Heart left ventricle (tissue), 13 donors: ENCODE measurements around the gene TM4SF20.

Experiments used
- CTCF ChIP-seq, 12 donors: fragments of 200-600 bp; sonication (generic) in 4 of 12; IDR thresholded peaks; one replicate each; pipeline versions ENCODE4 v1.5.0 to v1.8.0; 2018 to 2022; ENCODE audit warnings: antibody characterized with exemption in 12 of 12, mild to moderate bottlenecking in 5 of 12
- POLR2A ChIP-seq, 2 donors: fragments of 450-650 bp; IDR thresholded peaks; one replicate each; pipeline ENCODE4 v1.6.1; 2017; ENCODE audit warnings: antibody characterized with exemption in 2 of 2, mild to moderate bottlenecking in 2 of 2, moderate library complexity in 2 of 2
- donor health status: ischemic (EF 13 %, LVEDD 7.1; RV severe dilation, severe dysfunction).
- donor health status: DM: no; HTN: yes; CAD: no.
- donor health status: DM: no; HTN: no; CAD: no.
- donor health status: ischemic (EF 25% LVEDD 6.9; RV normal size, moderate dysfunction).
- donor health status: ischemic (EF 25% LVEDD 5.7; RV mildly dilated, moderate dysfunction).
- donor health status: ischemic (EF 35%, LVEDD 5.7; RV mildly dilated, moderate dysfunction).
- donor health status: nonischemic (EF 11% LVEDD 7.7; RV severe dilation, severe dysfunction).
- donor health status: DM: yes; HTN: yes; CAD: no.
- donor health status: PGD.
- donor health status: ischemic (EF 29% LVEDD 5.4; RV normal size, mild dysfunction).
- donor health status: nonischemic (EF 23%, LVEDD 6.1; RV moderate dilation, normal function).

GRCh38 chr2:227395556-227395955 is 16.4 kb upstream of the TM4SF20 start:
- TF ChIP-seq CTCF (IDR thresholded peaks at IDR 0.05) (no peak), POLR2A (IDR thresholded peaks at IDR 0.05) (no peak)
